ENCODE results near the gene CLEC9A.

DNA sequence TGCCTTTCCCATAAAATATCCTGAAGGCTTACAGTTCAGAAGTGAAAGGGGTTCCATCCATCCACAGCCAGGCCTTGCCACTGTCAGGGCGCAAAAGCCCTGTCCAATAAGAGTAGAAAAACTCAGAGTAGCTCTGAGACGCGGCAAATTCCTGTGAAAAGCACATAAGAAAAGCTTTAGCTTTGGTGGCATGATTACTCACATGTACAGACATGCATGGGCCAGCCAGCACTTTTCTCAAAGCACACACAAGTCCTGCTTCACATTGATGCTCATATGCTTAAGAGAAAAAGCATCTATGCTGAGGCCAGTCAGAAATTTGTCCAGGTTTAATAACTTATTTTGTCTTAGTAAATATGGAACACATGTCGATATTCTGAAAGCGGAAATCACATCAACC, 42.8 kb downstream of the CLEC9A start:
- TF ChIP-seq, protein P1, sequence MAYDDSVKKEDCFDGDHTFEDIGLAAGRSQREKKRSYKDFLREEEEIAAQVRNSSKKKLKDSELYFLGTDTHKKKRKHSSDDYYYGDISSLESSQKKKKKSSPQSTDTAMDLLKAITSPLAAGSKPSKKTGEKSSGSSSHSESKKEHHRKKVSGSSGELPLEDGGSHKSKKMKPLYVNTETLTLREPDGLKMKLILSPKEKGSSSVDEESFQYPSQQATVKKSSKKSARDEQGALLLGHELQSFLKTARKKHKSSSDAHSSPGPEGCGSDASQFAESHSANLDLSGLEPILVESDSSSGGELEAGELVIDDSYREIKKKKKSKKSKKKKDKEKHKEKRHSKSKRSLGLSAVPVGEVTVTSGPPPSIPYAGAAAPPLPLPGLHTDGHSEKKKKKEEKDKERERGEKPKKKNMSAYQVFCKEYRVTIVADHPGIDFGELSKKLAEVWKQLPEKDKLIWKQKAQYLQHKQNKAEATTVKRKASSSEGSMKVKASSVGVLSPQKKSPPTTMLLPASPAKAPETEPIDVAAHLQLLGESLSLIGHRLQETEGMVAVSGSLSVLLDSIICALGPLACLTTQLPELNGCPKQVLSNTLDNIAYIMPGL (CRISPR knock-in tag; IDR thresholded peaks at IDR 0.05; ENCODE audit: borderline replicate concordance): no peak
- no peak for TF ChIP-seq KDM1A (IDR thresholded peaks at IDR 0.05; ENCODE audit: low read depth)
- TF ChIP-seq, protein P2, sequence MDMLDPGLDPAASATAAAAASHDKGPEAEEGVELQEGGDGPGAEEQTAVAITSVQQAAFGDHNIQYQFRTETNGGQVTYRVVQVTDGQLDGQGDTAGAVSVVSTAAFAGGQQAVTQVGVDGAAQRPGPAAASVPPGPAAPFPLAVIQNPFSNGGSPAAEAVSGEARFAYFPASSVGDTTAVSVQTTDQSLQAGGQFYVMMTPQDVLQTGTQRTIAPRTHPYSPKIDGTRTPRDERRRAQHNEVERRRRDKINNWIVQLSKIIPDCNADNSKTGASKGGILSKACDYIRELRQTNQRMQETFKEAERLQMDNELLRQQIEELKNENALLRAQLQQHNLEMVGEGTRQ (IDR thresholded peaks at IDR 0.05): no peak

Measured in A549 (cell line).